GM23338 (cell line): ENCODE results near the gene HIF1AN.
A peak's percentile ranks its signal among the peaks of the same experiment; 100 is the strongest.

Experiments used
- EZH2 ChIP-seq: fragments of 200-600 bp; sonication (generic); IDR thresholded peaks from one replicate; pipeline ENCODE4 v1.8.0; 2017; ENCODE audit warnings: antibody characterized with exemption, mild to moderate bottlenecking, low read depth; ENCODE audit not compliant: unreplicated experiment
- EZH2phosphoT487 ChIP-seq: fragments of 200-600 bp; sonication (generic); IDR thresholded peaks from one replicate; pipeline ENCODE4 v1.8.1; 2018; ENCODE audit warnings: antibody characterized with exemption; ENCODE audit not compliant: unreplicated experiment
- JUNB ChIP-seq: IDR thresholded peaks from one replicate; pipeline ENCODE4 v1.6.1; 2016; ENCODE audit warnings: antibody characterized with exemption; ENCODE audit not compliant: unreplicated experiment
- POLR2AphosphoS5 ChIP-seq: IDR thresholded peaks from 2 replicates; pipeline ENCODE4 v1.6.1; 2016; ENCODE audit warnings: antibody characterized with exemption, low read depth
- ZNF331 ChIP-seq: fragments of 250-450 bp; sonication (Bioruptor Pico); IDR thresholded peaks from 2 replicates; pipeline ENCODE4 v1.5.0; 2020; ENCODE audit warnings: low read depth, mild to moderate bottlenecking, moderate library complexity
- TF ChIP-seq, protein P1 (sequence below), 2 experiments: fragments of 200-600 bp in 1 of 2; sonication (generic) in 1 of 2; conservative IDR thresholded peaks; 2 replicates each; pipeline versions ENCODE4 v1.5.1 to v1.6.1; 2016 to 2017; ENCODE audit warnings: antibody characterized with exemption in 2 of 2, low read depth in 2 of 2, mild to moderate bottlenecking in 2 of 2, moderate library complexity in 1 of 2
- TF ChIP-seq, protein P2 (sequence below): IDR thresholded peaks from one replicate; pipeline ENCODE4 v1.6.1; 2018; ENCODE audit warnings: antibody characterized with exemption; ENCODE audit not compliant: unreplicated experiment
- TF ChIP-seq, protein P3 (sequence below): fragments of 250-450 bp; sonication (Bioruptor Pico); IDR thresholded peaks from 2 replicates; pipeline ENCODE4 v1.5.0; 2020; ENCODE audit warnings: mild to moderate bottlenecking, moderate library complexity
- TF ChIP-seq, protein P4 (sequence below): IDR thresholded peaks from 2 replicates; pipeline ENCODE4 v1.6.1; 2016; ENCODE audit warnings: antibody characterized with exemption

DNA sequence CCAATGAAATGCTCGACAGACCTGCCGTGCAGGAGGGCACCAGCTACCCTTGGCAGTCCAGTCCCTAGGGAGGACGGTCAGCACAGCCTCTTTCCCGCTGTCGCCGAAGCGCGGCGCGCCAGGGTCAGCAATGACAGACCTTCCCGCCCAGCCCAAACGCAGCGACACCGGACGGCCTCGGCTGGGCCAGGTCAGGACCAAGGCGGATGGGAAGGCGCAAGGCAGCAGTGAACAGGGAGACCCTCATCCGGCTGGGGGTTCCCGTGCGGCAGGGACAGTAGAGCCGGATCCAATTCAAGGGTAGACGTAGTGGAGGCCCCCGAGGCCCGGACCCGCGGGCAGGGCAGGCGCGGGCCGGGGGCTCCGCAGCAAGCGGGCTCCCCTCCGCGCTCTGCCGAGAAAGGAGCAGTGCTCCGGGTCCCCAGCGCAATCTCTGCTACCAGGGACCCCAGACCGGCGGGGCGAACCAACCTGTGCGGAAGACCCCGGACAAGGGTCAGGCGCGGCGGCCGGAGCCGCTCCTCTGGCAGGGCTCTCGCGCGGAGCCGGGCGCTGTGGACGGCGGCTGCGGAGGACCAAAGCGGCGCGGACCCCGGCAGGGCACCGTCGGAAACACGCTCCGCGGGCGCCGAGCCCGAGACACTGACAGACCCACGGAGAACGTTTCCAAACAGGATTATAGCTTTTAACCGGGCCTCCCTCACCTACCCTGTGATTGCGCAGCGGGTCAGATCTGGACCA, 16.3 kb upstream of the HIF1AN start, which contains the start of gene SEC31B:
- TF ChIP-seq, protein P1, sequence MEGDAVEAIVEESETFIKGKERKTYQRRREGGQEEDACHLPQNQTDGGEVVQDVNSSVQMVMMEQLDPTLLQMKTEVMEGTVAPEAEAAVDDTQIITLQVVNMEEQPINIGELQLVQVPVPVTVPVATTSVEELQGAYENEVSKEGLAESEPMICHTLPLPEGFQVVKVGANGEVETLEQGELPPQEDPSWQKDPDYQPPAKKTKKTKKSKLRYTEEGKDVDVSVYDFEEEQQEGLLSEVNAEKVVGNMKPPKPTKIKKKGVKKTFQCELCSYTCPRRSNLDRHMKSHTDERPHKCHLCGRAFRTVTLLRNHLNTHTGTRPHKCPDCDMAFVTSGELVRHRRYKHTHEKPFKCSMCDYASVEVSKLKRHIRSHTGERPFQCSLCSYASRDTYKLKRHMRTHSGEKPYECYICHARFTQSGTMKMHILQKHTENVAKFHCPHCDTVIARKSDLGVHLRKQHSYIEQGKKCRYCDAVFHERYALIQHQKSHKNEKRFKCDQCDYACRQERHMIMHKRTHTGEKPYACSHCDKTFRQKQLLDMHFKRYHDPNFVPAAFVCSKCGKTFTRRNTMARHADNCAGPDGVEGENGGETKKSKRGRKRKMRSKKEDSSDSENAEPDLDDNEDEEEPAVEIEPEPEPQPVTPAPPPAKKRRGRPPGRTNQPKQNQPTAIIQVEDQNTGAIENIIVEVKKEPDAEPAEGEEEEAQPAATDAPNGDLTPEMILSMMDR (conservative IDR thresholded peaks at IDR 0.05; ENCODE audit: low read depth in 2 of 2): peak in 1 of 2 experiments; percentile 69; a peak in 2 of 4 replicates
- no peak; the same call in 1 of the 2 replicates for TF ChIP-seq POLR2AphosphoS5
- TF ChIP-seq, protein P2, sequence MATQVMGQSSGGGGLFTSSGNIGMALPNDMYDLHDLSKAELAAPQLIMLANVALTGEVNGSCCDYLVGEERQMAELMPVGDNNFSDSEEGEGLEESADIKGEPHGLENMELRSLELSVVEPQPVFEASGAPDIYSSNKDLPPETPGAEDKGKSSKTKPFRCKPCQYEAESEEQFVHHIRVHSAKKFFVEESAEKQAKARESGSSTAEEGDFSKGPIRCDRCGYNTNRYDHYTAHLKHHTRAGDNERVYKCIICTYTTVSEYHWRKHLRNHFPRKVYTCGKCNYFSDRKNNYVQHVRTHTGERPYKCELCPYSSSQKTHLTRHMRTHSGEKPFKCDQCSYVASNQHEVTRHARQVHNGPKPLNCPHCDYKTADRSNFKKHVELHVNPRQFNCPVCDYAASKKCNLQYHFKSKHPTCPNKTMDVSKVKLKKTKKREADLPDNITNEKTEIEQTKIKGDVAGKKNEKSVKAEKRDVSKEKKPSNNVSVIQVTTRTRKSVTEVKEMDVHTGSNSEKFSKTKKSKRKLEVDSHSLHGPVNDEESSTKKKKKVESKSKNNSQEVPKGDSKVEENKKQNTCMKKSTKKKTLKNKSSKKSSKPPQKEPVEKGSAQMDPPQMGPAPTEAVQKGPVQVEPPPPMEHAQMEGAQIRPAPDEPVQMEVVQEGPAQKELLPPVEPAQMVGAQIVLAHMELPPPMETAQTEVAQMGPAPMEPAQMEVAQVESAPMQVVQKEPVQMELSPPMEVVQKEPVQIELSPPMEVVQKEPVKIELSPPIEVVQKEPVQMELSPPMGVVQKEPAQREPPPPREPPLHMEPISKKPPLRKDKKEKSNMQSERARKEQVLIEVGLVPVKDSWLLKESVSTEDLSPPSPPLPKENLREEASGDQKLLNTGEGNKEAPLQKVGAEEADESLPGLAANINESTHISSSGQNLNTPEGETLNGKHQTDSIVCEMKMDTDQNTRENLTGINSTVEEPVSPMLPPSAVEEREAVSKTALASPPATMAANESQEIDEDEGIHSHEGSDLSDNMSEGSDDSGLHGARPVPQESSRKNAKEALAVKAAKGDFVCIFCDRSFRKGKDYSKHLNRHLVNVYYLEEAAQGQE: no peak
- no peak for TF ChIP-seq EZH2
- TF ChIP-seq, protein P3, sequence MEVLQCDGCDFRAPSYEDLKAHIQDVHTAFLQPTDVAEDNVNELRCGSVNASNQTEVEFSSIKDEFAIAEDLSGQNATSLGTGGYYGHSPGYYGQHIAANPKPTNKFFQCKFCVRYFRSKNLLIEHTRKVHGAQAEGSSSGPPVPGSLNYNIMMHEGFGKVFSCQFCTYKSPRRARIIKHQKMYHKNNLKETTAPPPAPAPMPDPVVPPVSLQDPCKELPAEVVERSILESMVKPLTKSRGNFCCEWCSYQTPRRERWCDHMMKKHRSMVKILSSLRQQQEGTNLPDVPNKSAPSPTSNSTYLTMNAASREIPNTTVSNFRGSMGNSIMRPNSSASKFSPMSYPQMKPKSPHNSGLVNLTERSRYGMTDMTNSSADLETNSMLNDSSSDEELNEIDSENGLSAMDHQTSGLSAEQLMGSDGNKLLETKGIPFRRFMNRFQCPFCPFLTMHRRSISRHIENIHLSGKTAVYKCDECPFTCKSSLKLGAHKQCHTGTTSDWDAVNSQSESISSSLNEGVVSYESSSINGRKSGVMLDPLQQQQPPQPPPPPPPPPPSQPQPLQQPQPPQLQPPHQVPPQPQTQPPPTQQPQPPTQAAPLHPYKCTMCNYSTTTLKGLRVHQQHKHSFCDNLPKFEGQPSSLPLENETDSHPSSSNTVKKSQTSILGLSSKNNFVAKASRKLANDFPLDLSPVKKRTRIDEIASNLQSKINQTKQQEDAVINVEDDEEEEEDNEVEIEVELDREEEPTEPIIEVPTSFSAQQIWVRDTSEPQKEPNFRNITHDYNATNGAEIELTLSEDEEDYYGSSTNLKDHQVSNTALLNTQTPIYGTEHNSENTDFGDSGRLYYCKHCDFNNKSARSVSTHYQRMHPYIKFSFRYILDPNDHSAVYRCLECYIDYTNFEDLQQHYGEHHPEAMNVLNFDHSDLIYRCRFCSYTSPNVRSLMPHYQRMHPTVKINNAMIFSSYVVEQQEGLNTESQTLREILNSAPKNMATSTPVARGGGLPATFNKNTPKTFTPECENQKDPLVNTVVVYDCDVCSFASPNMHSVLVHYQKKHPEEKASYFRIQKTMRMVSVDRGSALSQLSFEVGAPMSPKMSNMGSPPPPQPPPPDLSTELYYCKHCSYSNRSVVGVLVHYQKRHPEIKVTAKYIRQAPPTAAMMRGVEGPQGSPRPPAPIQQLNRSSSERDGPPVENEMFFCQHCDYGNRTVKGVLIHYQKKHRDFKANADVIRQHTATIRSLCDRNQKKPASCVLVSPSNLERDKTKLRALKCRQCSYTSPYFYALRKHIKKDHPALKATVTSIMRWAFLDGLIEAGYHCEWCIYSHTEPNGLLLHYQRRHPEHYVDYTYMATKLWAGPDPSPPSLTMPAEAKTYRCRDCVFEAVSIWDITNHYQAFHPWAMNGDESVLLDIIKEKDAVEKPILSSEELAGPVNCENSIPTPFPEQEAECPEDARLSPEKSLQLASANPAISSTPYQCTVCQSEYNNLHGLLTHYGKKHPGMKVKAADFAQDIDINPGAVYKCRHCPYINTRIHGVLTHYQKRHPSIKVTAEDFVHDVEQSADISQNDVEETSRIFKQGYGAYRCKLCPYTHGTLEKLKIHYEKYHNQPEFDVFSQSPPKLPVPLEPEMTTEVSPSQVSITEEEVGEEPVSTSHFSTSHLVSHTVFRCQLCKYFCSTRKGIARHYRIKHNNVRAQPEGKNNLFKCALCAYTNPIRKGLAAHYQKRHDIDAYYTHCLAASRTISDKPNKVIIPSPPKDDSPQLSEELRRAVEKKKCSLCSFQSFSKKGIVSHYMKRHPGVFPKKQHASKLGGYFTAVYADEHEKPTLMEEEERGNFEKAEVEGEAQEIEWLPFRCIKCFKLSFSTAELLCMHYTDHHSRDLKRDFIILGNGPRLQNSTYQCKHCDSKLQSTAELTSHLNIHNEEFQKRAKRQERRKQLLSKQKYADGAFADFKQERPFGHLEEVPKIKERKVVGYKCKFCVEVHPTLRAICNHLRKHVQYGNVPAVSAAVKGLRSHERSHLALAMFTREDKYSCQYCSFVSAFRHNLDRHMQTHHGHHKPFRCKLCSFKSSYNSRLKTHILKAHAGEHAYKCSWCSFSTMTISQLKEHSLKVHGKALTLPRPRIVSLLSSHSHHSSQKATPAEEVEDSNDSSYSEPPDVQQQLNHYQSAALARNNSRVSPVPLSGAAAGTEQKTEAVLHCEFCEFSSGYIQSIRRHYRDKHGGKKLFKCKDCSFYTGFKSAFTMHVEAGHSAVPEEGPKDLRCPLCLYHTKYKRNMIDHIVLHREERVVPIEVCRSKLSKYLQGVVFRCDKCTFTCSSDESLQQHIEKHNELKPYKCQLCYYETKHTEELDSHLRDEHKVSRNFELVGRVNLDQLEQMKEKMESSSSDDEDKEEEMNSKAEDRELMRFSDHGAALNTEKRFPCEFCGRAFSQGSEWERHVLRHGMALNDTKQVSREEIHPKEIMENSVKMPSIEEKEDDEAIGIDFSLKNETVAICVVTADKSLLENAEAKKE (CRISPR knock-in tag): no peak
- TF ChIP-seq JUNB: no peak
- no peak for TF ChIP-seq ZNF331 (CRISPR knock-in tag)
- no peak for TF ChIP-seq EZH2phosphoT487
- TF ChIP-seq, protein P4, sequence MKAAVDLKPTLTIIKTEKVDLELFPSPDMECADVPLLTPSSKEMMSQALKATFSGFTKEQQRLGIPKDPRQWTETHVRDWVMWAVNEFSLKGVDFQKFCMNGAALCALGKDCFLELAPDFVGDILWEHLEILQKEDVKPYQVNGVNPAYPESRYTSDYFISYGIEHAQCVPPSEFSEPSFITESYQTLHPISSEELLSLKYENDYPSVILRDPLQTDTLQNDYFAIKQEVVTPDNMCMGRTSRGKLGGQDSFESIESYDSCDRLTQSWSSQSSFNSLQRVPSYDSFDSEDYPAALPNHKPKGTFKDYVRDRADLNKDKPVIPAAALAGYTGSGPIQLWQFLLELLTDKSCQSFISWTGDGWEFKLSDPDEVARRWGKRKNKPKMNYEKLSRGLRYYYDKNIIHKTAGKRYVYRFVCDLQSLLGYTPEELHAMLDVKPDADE: no peak
